Astrocyte of the hippocampus (primary cell): ENCODE measurements around the gene CCDC30.
"Not testable (repeated sequence)": the region's sequence is repeated elsewhere in the genome, so short reads cannot be mapped to it uniquely, and the experiment has no call there.

Source experiments
- DNase-seq: peaks from one replicate; pipeline ENCODE4 v3.0.0; 2011; ENCODE audit warnings: low read depth, low spot score

The CCDC30 gene

GRCh38 chr1:42657201-42657600, 194.1 kb downstream of the CCDC30 start:
- no peak for DNase-seq

- peak; percentile 97 for DNase-seq
Observed at GRCh38 chr1:42657981-42658876, 195.1 kb downstream of the CCDC30 start, which contains the start of gene PPIH. PPIH (plus strand) TSS chr1:42658423; CDS start chr1:42658447, 24 bp downstream.

- DNase-seq: peak; percentile 36
Observed at GRCh38 chr1:42658877-42659337, 195.8 kb downstream of the CCDC30 start.

GRCh38 chr1:42660907-42661500, 197.9 kb downstream of the CCDC30 start:
- DNase-seq: no peak

- DNase-seq: no peak
Observed at GRCh38 chr1:42669936-42670335, 206.8 kb downstream of the CCDC30 start.

- no peak for DNase-seq
Observed at GRCh38 chr1:42670425-42670824, 207.3 kb downstream of the CCDC30 start.

- DNase-seq: no peak
Observed at GRCh38 chr1:42674214-42674613, 211.1 kb downstream of the CCDC30 start.

- DNase-seq: no peak
Observed at GRCh38 chr1:42674682-42675081, 211.6 kb downstream of the CCDC30 start.

GRCh38 chr1:42675467-42675866, 212.4 kb downstream of the CCDC30 start:
- no peak for DNase-seq

GRCh38 chr1:42676534-42677087, 213.5 kb downstream of the CCDC30 start:
- no peak for DNase-seq

GRCh38 chr1:42679364-42679983, 216.4 kb downstream of the CCDC30 start:
- no peak for DNase-seq

- no peak for DNase-seq
Observed at GRCh38 chr1:42680055-42680454, 217.0 kb downstream of the CCDC30 start.

GRCh38 chr1:42680921-42681683, 218.0 kb downstream of the CCDC30 start:
- peak; percentile 42 for DNase-seq

GRCh38 chr1:42681741-42682483, 218.8 kb downstream of the CCDC30 start, which contains the start of gene YBX1:
YBX1 (plus strand) TSS chr1:42682418; CDS start chr1:42682566, 148 bp downstream.
- peak; percentile 99 for DNase-seq

GRCh38 chr1:42682484-42682738, 219.3 kb downstream of the CCDC30 start:
- not testable (repeated sequence) for DNase-seq

GRCh38 chr1:42682739-42683531, 219.8 kb downstream of the CCDC30 start:
- DNase-seq: peak; percentile 75

GRCh38 chr1:42684139-42684538, 221.1 kb downstream of the CCDC30 start:
- DNase-seq: peak; percentile 37

GRCh38 chr1:42686418-42686817, 223.3 kb downstream of the CCDC30 start:
- DNase-seq: no peak

- DNase-seq: no peak
Observed at GRCh38 chr1:42689912-42690311, 226.8 kb downstream of the CCDC30 start.
